Body of pancreas (tissue), 4 donors: ENCODE data around the gene MSH4. TPM values are rescaled to one million over a fixed set of nuclear protein-coding genes. Genes with fewer than 3 reads are reported as not detected.

Experiments
- ATAC-seq: fragments of 150-250 bp; one replicate; pipeline ENCODE4 v1.9.1; 2016
- DNase-seq, 4 donors: peaks; one replicate each; pipeline ENCODE4 v3.0.0-alpha.2; 2019
- H3K27ac ChIP-seq, 4 donors: fragments of 200-600 bp; sonication (generic); 1 replicate in 3 of 4; 2 replicates in 1 of 4; pipeline versions ENCODE4 v1.5.1 to v1.6.1; 2016 to 2019; ENCODE audit warnings: mild to moderate bottlenecking in 1 of 4, mixed read lengths in 1 of 4, moderate library complexity in 1 of 4
- H3K27me3 ChIP-seq, 2 donors: fragments of 200-600 bp; sonication (generic); one replicate each; pipeline ENCODE4 v1.6.0; 2016; ENCODE audit warnings: mild to moderate bottlenecking in 1 of 2
- H3K36me3 ChIP-seq, 2 donors: fragments of 200-600 bp; sonication (generic); replicated peaks in 1 of 2; 2 replicates each; pipeline ENCODE4 v1.5.1; 2016; ENCODE audit warnings: low read depth in 2 of 2; ENCODE audit not compliant: insufficient read depth in 1 of 2
- H3K4me1 ChIP-seq: fragments of 200-600 bp; sonication (generic); one replicate; pipeline ENCODE4 v1.6.0; 2016
- H3K4me3 ChIP-seq, 2 donors: fragments of 200-600 bp; sonication (generic); 1 replicate in 1 of 2; 2 replicates in 1 of 2; pipeline ENCODE4 v1.5.1; 2016 to 2019
- H3K9me3 ChIP-seq, 3 donors: fragments of 200-600 bp; sonication (generic); 1 replicate in 2 of 3; 2 replicates in 1 of 3; pipeline ENCODE4 v1.5.1; 2016
- POLR2A ChIP-seq, 3 donors: fragments of 450-650 bp; IDR thresholded peaks; one replicate each; pipeline ENCODE4 v1.6.1; 2016; ENCODE audit warnings: antibody characterized with exemption in 3 of 3, mild to moderate bottlenecking in 2 of 3
- WGBS, 2 donors: methylation state at CpG; one replicate each; pipeline ENCODE4 v1.1.5; 2017; 5-methylcytosine and 5-hydroxymethylcytosine counted together
- intact Hi-C: fragments of 100-400 bp; cut with DNase I; formaldehyde crosslinking; loops from one replicate; pipeline ENCODE4 v1.15.1; 2023
- total RNA-seq, 2 donors: library from RNA; depleted of rRNA; stranded (reverse); fragments of >200 nt; gene quantifications; one replicate each; pipeline ENCODE4 v1.1.0, GENCODE V29; 2016
- TF ChIP-seq, protein P1 (sequence below), 7 experiments: fragments of 450-650 bp in 4 of 7; fragments of 200-600 bp in 3 of 7; sonication (generic) in 3 of 7; IDR thresholded peaks; one replicate each; pipeline ENCODE4 v1.5.1; 2016 to 2019; ENCODE audit warnings: antibody characterized with exemption in 7 of 7

MSH4 gene
- total RNA-seq, 2 donors from 2014 or later = not detected

- DNase-seq (no peak), ATAC-seq (no peak)
- peaks cover 20 to 28% of the 10 kb centered on the region in 2 donors for H3K36me3 ChIP-seq
- no peaks in the 10 kb centered on the region for H3K9me3 ChIP-seq
- H3K4me1 ChIP-seq = peaks cover 54% of the 10 kb centered on the region
- no peaks in the 10 kb centered on the region for H3K27me3 ChIP-seq
- peak overlapping the region in 1 of 4 donors; percentile 46 for H3K27ac ChIP-seq
- no peak overlapping the region for H3K4me3 ChIP-seq
- TF ChIP-seq, protein P1, sequence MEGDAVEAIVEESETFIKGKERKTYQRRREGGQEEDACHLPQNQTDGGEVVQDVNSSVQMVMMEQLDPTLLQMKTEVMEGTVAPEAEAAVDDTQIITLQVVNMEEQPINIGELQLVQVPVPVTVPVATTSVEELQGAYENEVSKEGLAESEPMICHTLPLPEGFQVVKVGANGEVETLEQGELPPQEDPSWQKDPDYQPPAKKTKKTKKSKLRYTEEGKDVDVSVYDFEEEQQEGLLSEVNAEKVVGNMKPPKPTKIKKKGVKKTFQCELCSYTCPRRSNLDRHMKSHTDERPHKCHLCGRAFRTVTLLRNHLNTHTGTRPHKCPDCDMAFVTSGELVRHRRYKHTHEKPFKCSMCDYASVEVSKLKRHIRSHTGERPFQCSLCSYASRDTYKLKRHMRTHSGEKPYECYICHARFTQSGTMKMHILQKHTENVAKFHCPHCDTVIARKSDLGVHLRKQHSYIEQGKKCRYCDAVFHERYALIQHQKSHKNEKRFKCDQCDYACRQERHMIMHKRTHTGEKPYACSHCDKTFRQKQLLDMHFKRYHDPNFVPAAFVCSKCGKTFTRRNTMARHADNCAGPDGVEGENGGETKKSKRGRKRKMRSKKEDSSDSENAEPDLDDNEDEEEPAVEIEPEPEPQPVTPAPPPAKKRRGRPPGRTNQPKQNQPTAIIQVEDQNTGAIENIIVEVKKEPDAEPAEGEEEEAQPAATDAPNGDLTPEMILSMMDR (IDR thresholded peaks at IDR 0.05) = no peak
- no peak for TF ChIP-seq POLR2A (IDR thresholded peaks at IDR 0.05)
- intact Hi-C loops = loop anchor here (10.0 kb wide), 1 partner anchor 55 kb away; no protein-coding TSS in a partner anchor
Observed at GRCh38 chr1:75789988-75790387, 6.7 kb upstream of the MSH4 start.

- H3K4me1 ChIP-seq = peaks cover 47% of the 10 kb centered on the region
- ATAC-seq = no peak
- 16 to 24% methylated on average over 1 of the region's 1 CpG for WGBS, 2 donors
Observed at GRCh38 chr1:75791022-75791421, 5.7 kb upstream of the MSH4 start.

DNA sequence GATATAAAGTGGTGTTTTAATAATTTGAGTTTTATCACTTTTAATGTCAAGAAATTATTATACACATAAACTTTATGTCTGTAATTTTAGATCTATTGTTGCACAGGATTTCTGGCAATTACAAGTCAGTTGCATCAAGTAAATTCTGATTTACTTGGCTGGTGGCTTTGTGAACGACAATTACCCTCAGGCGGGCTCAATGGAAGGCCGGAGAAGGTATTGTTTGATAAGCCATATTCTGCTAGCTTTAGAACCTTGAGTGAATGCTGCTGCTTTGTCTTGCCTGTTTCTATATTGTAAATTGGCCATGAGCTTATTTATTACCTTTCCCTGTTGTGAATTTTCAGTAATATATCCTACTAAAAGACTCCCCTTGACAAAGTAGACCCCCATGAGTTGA is 4.6 kb upstream of the MSH4 start:
- Histone ChIP-seq H3K4me1 (peaks cover 46% of the 10 kb centered on the region), H3K4me3 (no peak overlapping the region), H3K27ac (no peak overlapping the region), H3K9me3 (no peaks in the 10 kb centered on the region), H3K36me3 (peaks cover 20 to 36% of the 10 kb centered on the region in 2 donors), H3K27me3 (no peaks in the 10 kb centered on the region)
- intact Hi-C loops = no loop called here
- 96 to 98% methylated on average over 3 of the region's 3 CpGs for WGBS, 2 donors
- no peak for ATAC-seq
- DNase-seq = no peak
- no peak for TF ChIP-seq POLR2A (IDR thresholded peaks at IDR 0.05)
- TF ChIP-seq, protein P1 (IDR thresholded peaks at IDR 0.05) = no peak

More at GRCh38 chr1:75791022-75791421, 5.7 kb upstream of the MSH4 start:
- Histone ChIP-seq H3K27me3 (no peaks in the 10 kb centered on the region), H3K4me3 (no peak overlapping the region), H3K9me3 (no peaks in the 10 kb centered on the region), H3K27ac (peak overlapping the region in 2 of 4 donors; percentile 24 to 46), H3K36me3 (peaks cover 20 to 34% of the 10 kb centered on the region in 2 donors)
- TF ChIP-seq, protein P1 (IDR thresholded peaks at IDR 0.05) = no peak
- no peak for TF ChIP-seq POLR2A (IDR thresholded peaks at IDR 0.05)
- intact Hi-C loops = no loop called here
- DNase-seq = no peak

DNA sequence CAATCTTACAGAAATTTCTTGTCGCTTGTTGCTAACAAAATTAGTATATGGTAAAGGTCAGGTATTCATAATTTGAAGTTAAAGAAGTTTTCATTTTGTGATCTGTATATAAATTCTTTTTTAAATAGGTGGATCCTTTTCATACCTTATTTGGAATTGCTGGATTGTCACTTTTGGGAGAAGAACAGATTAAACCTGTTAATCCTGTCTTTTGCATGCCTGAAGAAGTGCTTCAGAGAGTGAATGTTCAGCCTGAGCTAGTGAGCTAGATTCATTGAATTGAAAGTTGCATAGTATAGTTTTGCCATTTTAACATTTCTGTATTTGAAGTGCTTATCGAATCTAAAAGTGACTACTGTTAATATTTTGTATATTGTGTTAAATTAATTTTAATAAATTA is 2.3 kb upstream of the MSH4 start:
- 90 to 95% methylated on average over 2 of the region's 2 CpGs for WGBS, 2 donors
- intact Hi-C loops = no loop called here

More for the DNA sequence above, 2.3 kb upstream of the MSH4 start:
- ATAC-seq (no peak), DNase-seq (no peak)
- no peak overlapping the region for H3K27ac ChIP-seq
- H3K36me3 ChIP-seq = peaks cover 20 to 36% of the 10 kb centered on the region in 2 donors
- peaks cover 23% of the 10 kb centered on the region for H3K4me1 ChIP-seq
- H3K27me3 ChIP-seq = no peaks in the 10 kb centered on the region
- H3K9me3 ChIP-seq = no peaks in the 10 kb centered on the region
- TF ChIP-seq, protein P1 (IDR thresholded peaks at IDR 0.05) = no peak
- no peak for TF ChIP-seq POLR2A (IDR thresholded peaks at IDR 0.05)
- no peak overlapping the region for H3K4me3 ChIP-seq
